GM21390 (cell line): ENCODE results near the gene FAM234A.
"Not testable (repeated sequence)": the region's sequence is repeated elsewhere in the genome, so short reads cannot be mapped to it uniquely, and the experiment has no call there.

Source experiments
- ATAC-seq: cut with Tn5 transposase; IDR thresholded peaks from one replicate; pipeline ENCODE4 v1.9.1; 2021; ENCODE audit not compliant: unreplicated experiment

FAM234A gene

GRCh38 chr16:263944-264343 is 29.3 kb downstream of the FAM234A start:
- ATAC-seq, result no peak

- no peak for ATAC-seq
These were observed 29.9 kb downstream of the FAM234A start for GRCh38 chr16:264440-264951.

GRCh38 chr16:265002-265529 is 30.4 kb downstream of the FAM234A start:
- no peak for ATAC-seq

GRCh38 chr16:265711-266110 is 31.1 kb downstream of the FAM234A start:
- ATAC-seq, result no peak

GRCh38 chr16:266258-267164 is 31.9 kb downstream of the FAM234A start:
- no peak for ATAC-seq

GRCh38 chr16:267562-267961 is 32.9 kb downstream of the FAM234A start:
- not testable (repeated sequence) for ATAC-seq

GRCh38 chr16:268141-269053 is 33.8 kb downstream of the FAM234A start:
- ATAC-seq, result no peak

GRCh38 chr16:269061-269796 is 34.6 kb downstream of the FAM234A start:
- no peak for ATAC-seq

GRCh38 chr16:270381-271255 is 36.0 kb downstream of the FAM234A start:
- no peak for ATAC-seq

- ATAC-seq, result no peak
These were observed 38.3 kb downstream of the FAM234A start for GRCh38 chr16:272633-273546.

- no peak for ATAC-seq
These were observed 39.2 kb downstream of the FAM234A start for GRCh38 chr16:273547-274421.

- ATAC-seq, result no peak
These were observed 40.5 kb downstream of the FAM234A start for GRCh38 chr16:275041-275641.

GRCh38 chr16:275786-276232 is 41.2 kb downstream of the FAM234A start, which contains the start of gene RGS11:
RGS11 (minus strand) TSS chr16:275944; CDS start chr16:275911, 33 bp downstream.
- ATAC-seq, result no peak

GRCh38 chr16:276426-277077 is 41.9 kb downstream of the FAM234A start:
- no peak for ATAC-seq

GRCh38 chr16:278863-279366 is 44.3 kb downstream of the FAM234A start:
- ATAC-seq, result no peak

- ATAC-seq, result no peak
These were observed 44.9 kb downstream of the FAM234A start for GRCh38 chr16:279531-279930.
